ENCODE results near the gene TIPARP.

TIPARP gene

GRCh38 chr3:156676768-156677479 is 2.5 kb downstream of the TIPARP start:
- peak; percentile 21 for DNase-seq (ENCODE audit: low read depth)

- no peak for DNase-seq (ENCODE audit: low read depth)
Observed at GRCh38 chr3:156677536-156677935, 3.1 kb downstream of the TIPARP start.

GRCh38 chr3:156678197-156678596 is 3.8 kb downstream of the TIPARP start:
- no peak for DNase-seq (ENCODE audit: low read depth)

- no peak for DNase-seq (ENCODE audit: low read depth)
Observed at GRCh38 chr3:156680243-156680914, 6.0 kb downstream of the TIPARP start.

DNA sequence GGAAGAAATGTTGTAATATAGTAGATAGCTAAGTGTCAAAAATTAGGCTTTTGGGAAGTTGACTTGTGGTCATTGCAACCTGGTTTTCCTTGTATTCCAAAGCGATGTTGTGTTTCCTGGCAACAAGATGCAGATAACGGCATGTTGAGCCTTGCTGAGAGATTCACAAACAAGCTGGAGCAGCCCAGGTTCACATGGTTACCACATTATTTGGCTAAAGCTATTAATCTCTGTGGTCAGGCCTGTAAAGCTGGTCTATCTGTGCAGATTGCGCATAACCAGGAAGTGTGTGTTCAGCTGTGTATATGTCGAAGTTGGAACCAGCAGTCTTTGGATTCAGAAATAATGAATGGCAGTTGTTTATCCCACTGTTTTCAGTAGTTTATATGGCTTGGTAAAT is 6.6 kb downstream of the TIPARP start:
- no peak for DNase-seq (ENCODE audit: low read depth)

DNA sequence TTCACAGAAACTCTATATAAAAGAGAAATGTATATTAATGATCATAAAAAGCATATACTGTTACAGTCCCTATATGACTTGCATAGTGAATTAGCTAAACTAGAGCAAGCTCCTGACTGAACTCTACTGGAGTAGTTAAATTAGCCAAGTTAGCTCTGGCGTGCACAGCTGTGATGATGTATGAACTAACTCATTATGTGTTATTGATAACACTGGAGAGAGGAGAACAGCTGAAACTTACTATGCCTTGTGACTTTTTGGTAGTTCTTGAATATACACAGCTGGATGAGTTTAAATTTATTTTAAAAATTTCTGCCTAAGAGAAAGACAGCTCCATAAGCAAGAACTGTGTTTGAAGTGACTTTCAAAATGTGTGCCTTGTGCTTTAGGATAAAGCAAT is 8.1 kb downstream of the TIPARP start:
- DNase-seq (ENCODE audit: low read depth) = no peak

DNA sequence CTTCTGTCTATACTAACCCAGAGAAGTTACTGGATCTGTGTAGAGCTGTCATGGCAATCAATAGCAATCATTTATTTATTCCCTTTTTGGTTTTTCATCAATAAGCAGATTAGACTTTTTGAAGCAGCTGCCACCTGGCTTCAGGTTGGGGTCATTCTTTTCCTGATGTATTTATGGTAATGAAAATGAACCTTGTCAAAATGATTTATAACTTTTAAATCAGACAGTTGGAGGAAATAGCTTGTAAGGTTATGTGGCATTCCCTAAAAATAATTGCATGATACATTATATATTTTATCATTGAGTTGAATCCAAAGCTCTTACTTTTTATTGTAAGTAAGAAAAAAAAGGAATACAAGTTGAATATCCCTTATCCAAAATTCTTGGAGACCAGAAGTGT is 8.6 kb downstream of the TIPARP start:
- DNase-seq (ENCODE audit: low read depth) = no peak

DNA sequence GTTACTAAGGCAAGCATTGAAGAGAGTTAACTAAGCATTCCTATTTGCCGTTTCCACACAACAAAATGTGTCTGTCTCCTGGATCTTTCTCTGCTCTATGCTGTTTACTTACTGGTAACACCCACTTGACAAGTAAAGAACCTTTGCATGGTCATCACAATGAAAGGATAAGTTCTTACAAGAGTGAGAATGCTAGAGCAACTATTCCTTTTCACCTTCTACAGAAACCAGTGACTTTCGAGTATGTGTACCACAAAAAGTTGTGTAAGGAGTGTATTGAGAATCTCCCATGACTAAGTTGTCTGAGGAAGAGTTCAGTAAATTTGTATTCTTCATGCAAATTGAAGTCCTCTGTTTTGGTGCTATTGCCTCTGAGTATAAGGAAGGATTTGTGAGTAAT is 10.8 kb downstream of the TIPARP start:
- DNase-seq (ENCODE audit: low read depth) = no peak

DNA sequence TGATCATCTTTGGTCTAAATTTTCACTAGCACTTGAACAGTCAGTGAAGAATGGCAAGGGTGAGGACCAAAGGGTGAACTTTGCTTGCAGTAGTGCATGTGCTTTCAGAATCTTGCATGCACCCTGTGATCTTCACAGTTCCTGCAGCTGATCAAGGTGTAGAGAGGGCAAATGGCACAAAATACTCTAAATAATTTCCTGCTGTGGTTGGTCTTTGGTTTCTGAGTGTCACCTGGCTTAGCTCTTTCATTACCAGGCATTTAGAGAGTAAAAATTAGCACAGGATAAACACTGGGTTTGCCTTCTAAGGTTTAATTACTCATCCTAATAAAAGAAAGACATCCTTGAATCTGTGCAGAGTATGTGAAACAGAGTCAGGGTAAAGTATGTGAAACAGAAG is 11.4 kb downstream of the TIPARP start:
- DNase-seq (ENCODE audit: low read depth) = no peak

- DNase-seq (ENCODE audit: low read depth) = no peak
Observed at GRCh38 chr3:156687023-156687422, 12.6 kb downstream of the TIPARP start.

DNA sequence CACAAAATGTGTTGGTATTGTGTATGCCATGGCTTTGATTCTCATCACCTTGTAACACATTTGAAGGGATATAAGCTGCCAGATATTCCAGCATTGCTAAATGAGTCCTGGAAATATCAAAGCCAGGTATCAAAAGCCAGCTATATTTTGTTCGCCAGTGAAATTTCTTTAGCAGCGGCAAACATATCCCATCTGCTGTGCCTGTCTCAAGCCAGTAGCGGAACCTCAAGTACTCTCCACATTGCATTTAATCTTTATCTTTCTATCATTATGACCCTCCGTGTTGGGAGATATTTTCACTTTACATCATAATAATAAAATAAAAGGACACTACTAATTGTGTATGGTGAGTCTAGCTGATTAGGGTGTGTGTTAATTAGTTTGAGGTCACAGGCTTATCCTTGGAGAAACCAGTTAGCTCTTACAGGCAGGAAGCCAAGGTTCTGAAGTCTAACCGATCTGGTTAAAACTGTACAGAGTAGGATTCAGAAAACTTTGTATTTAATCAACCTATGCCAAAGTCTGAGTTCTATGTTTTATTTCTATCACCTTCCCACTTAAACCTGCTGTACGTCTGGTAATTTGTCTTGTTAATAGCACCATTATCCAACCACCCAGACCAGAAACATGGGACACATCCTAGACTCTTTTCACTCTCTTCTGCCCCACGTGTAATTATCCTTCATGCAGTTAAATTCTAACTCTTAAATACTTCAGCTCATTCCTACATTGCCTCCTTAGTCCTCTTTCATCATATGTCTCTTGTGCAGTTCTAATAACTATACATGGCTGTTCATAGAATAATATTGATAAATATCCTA is 14.5 kb downstream of the TIPARP start:
- DNase-seq (ENCODE audit: low read depth) = no peak

DNA sequence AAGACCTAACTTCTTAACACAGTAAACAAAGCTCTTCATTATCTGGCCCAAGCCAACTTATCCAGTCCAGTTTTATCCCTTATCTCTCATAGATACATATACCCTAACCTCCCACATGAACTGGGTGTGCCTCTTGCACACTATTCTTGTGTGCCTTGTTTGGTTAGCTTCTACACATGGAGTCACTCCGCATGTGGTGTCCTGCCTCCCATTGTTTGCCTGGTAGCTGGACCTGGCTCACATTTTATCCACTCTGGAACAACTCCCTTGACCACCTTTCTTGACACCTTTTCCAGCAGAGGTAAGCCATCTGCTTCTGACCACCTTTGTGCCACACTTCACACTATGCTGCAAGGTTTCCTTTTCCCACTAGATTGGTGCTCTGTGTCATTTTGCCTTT is 15.2 kb downstream of the TIPARP start:
- DNase-seq (ENCODE audit: low read depth) = no peak

DNA sequence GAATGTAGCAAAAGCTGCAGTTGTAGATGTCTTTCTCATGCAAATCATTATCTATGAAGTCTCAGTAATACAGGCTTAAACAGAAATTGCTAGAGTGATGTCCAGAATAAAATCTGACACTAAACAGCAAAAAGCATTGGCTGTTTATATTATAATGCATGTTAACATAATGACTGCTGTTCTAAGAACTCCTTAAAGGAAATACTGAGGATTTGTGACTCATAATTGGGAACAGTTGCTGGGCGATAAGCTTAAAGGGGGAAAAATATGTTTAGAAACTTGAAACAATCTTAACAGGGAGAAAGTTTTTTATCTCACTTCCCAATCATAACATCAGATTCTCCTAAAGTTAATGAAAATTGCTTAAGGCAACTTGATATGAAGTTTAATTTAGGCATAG is 17.5 kb downstream of the TIPARP start:
- DNase-seq (ENCODE audit: low read depth) = no peak

DNA sequence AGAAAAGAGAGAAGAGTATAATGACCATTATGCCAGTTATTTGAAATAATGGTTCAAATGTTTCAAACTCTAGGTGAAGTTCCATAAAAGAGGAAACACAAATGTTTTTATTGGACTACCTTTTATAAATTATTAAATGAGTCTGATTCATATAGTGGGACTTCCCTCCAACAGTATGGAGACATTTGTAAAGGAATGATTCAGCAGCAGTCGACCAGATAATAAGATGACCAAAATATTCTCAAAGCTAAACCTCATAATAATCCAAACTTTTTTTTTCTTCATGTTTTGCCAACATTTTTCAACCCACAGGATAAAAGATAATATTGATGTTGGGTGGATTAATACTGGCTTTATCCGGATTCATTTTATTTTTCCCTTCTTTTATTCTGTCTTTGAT is 18.8 kb downstream of the TIPARP start:
- DNase-seq (ENCODE audit: low read depth) = no peak

GRCh38 chr3:156694536-156694935 is 20.1 kb downstream of the TIPARP start:
- no peak for DNase-seq (ENCODE audit: low read depth)

GRCh38 chr3:156702367-156702766 is 28.0 kb downstream of the TIPARP start:
- no peak for DNase-seq (ENCODE audit: low read depth)

- no peak for DNase-seq (ENCODE audit: low read depth)
Observed at GRCh38 chr3:156704370-156705036, 30.1 kb downstream of the TIPARP start.

DNA sequence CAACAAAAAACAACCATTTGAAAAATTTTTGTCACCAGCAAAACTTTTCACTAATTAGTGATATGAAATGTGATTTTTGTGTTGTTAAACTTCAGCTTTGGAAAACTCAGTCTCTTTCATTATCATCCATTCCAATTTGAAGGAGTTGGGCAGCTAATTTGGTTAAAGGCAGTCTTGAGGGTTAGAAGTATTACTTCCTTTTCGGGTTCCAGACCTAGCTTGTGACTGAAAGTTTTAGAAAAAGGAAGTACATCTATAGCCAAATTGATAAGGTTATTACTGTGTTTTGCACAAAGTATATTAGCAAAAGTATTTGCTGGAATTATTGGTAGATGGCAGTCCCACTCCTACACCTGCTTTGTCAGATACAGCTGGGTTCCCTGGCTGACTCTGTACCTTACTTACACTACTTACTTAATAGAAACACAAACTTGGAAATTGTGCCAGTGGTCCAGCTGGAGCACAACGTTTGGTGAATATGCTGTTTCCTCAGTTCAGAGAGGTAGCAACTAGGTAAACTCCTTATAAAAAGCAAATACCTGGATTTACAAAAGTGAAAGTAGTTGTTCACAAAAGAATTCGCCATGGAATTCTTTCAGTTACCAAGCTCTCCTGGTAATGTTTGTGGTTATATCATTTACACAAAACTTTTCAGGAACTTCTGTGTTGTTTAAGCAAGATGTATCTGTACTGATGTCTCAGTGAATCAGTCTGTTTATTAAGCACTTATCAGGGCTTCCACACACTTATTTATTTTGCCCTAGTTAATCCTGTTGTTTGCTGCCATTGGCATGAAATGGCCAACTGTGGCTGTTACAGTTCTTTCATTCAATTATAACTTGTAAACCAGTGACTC is 31.6 kb downstream of the TIPARP start:
- DNase-seq (ENCODE audit: low read depth) = no peak

DNA sequence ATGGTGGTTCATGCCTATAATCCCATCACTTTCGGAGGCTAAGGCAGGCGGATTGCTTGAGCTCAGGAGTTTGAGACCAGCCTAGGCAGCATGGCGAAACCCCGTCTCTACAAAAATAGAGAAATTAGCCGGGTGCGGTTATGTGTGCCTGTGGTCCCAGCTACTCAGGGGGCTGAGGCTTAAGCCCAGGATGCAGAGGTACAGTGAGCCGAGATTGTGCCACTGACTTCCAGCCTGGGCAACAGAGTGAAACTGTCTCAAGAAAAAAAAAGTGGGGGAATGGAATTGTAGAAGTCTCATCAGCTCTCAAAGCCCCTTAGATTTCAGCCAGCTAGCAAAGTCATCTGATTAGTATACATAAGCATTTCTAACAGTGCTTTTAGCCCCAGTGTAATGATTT is 33.2 kb downstream of the TIPARP start:
- no peak for DNase-seq (ENCODE audit: low read depth)

DNA sequence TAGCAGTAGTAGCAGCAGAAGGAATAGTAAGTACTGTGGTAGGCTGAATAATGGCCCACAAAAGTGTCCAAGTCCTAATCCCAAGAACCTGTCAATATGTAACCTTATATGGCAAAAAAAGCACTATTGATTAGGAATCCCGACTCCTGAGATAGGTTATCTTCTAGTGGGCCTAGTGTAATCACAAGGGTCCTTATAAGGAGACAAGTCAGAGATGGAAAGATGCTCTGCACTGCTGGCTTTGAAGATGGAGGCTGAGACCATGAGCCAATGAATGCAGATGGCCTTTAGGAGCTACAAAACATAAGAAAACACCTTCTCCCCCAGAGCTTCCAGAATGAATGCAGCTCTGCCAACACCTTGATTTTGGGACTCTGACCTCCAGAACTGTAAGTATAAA is 36.0 kb downstream of the TIPARP start:
- no peak for DNase-seq (ENCODE audit: low read depth)

DNA sequence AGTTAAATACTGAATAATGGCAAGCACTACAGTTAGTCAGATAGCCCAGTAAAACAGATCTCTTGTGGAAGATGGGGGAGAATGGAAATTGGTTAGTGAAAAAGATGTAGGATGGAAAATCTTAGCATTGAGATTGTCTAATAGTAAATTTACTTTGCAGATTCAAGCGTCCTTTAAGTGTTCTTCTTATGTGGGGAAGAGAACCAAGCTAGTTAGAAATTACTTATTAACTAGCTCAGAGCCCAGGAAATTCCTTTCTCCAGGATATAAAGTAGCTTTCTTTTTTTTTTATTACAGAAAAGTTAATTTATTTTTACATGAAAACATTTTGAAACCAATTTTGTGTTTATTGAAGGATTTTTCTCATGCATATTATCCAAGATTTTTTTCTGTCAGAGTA is 36.7 kb downstream of the TIPARP start:
- DNase-seq (ENCODE audit: low read depth) = no peak
